Measurements from ENCODE around the gene CALM1.

GRCh38 chr14:90451443-90451842 is 54.6 kb downstream of the CALM1 start:
- no peak for TF ChIP-seq SNAI2 (CRISPR knock-in tag; IDR thresholded peaks at IDR 0.05)
- TF ChIP-seq GLIS3 (CRISPR knock-in tag; IDR thresholded peaks at IDR 0.05) = no peak
- TF ChIP-seq ZNF8 (CRISPR knock-in tag; IDR thresholded peaks at IDR 0.05) = no peak
- TF ChIP-seq ZFP30 (CRISPR knock-in tag; IDR thresholded peaks at IDR 0.05) = no peak
- TF ChIP-seq PATZ1 (CRISPR knock-in tag; IDR thresholded peaks at IDR 0.05; ENCODE audit: borderline replicate concordance) = no peak
